Upper lobe of left lung (tissue), 4 donors: ENCODE data around the gene PRIMPOL.

Source experiments
- CTCF ChIP-seq, 6 experiments: fragments of 450-650 bp in 4 of 6; fragments of 200-600 bp in 2 of 6; sonication (generic) in 2 of 6; IDR thresholded peaks; one replicate each; pipeline ENCODE4 v1.5.1; 2016 to 2019; ENCODE audit warnings: antibody characterized with exemption in 6 of 6
- POLR2AphosphoS5 ChIP-seq, 2 donors: sonication (generic); formaldehyde crosslinking; IDR thresholded peaks; one replicate each; pipeline ENCODE4 v1.5.1; 2017; ENCODE audit warnings: antibody characterized with exemption in 2 of 2

DNA sequence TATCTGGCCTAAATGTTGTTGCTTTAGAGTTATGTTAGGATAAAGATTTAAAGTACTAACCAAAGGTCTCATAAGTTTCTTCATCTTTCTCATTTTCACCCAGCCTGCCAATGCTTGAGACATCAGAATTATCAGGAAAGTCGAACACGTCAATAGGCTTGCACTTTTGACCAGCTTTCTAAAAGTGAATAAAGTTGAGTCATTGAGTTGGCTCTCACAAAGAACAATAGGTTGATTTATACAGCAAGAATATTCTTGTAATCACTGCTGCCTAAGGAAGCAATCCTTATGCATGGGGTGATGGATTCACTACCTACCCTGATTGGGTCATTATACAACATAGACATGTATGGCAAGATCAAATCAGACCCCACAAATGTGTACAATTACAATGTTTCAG lies 79.3 kb downstream of the PRIMPOL start:
- TF ChIP-seq CTCF (IDR thresholded peaks at IDR 0.05) (no peak), POLR2AphosphoS5 (IDR thresholded peaks at IDR 0.05) (no peak)
